GM12872 (cell line): ENCODE data around the gene OBSL1.

Experiments
- TF ChIP-seq, protein P1 (sequence below): IDR thresholded peaks from 3 replicates; pipeline ENCODE4 v1.5.1; 2011; ENCODE audit warnings: low read depth, mild to moderate bottlenecking, low read length, moderate library complexity; ENCODE audit not compliant: insufficient read depth

The OBSL1 gene

DNA sequence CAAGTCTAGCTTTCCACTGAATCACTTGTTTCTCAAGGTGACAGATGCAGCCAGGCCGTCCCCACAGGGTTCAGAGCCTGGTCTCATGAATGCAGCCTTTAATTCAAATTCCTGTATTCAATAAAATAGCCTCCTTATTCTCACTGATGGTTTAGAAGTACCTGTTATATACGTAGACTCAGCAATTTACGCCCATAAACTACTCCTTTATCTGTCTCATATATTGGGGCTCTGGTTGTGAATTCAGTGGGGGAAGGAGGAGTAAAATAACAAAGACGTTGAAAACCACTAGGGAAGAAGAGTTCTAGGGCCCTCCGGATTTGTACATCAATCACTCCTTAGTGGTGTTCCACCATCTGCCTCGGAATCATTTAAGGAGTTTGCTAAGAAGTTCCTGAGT is 1.7 kb downstream of the OBSL1 start:
- TF ChIP-seq, protein P1, sequence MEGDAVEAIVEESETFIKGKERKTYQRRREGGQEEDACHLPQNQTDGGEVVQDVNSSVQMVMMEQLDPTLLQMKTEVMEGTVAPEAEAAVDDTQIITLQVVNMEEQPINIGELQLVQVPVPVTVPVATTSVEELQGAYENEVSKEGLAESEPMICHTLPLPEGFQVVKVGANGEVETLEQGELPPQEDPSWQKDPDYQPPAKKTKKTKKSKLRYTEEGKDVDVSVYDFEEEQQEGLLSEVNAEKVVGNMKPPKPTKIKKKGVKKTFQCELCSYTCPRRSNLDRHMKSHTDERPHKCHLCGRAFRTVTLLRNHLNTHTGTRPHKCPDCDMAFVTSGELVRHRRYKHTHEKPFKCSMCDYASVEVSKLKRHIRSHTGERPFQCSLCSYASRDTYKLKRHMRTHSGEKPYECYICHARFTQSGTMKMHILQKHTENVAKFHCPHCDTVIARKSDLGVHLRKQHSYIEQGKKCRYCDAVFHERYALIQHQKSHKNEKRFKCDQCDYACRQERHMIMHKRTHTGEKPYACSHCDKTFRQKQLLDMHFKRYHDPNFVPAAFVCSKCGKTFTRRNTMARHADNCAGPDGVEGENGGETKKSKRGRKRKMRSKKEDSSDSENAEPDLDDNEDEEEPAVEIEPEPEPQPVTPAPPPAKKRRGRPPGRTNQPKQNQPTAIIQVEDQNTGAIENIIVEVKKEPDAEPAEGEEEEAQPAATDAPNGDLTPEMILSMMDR: no peak

DNA sequence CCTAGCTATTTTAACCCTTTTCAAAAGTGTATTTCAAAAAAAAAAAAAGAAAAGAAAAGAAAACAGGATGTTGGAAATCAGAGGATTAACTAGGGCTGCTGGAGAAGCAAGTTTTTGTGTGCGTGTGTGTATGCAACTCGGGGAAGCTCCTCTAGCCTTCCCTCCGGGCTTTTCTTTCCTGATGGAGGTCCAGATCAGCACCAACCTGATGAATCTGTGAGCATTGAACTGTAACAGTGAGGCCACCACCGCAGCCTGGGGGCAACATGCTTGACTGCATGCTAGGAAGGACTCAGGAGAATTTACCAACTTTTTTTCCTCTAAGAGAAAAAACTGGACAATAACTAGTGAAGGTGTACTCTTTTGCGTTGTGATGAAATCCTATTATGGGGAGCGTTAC is 2.3 kb downstream of the OBSL1 start:
- TF ChIP-seq, protein P1: no peak

DNA sequence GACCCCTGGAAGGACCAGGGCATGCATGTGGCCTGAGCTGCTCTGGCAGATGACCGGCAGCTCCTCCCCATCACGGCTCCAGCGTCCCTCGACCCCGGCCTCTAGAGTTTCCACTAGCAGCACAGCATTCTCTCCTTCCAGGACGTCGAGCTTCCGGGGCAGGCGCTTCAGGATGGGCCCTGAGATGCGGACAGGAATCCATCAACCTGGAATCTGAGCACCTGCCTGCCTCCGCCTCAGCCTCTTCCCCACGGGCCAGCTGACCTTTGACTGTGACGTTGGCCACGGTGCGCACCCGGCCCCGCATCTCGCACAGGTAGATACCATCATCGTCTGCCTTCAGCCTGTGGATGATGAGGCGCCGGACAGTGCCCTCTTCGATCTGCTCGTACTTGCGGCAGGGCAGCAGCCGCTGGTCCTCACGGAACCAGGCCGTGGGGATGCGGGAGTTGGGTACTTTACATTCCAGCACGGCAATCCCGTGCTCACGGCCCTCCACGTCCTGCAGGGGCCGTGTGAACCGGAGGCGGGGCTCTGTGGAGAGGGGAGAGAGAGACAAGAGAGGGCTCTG is 3.5 kb downstream of the OBSL1 start:
- TF ChIP-seq, protein P1: no peak

DNA sequence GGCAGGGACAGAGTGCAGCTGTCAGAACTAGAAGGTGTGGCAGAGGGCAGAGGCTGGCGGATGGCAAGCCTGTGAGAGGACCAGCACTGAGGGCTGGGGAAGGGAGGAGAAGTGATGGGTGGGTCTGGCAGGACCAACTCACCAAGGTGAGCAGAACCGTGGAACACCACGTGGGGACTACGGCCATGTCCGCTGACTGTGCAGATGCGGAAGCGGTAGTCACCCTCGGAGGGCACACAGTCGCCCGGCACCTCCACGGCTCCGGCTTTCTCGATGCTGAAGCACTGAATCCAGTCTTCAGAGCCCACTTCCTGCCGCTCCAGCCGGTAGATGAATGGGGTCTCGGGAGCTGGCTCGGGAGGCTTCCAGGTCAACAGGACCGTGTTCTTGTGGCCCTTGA is 4.2 kb downstream of the OBSL1 start:
- TF ChIP-seq, protein P1: no peak

DNA sequence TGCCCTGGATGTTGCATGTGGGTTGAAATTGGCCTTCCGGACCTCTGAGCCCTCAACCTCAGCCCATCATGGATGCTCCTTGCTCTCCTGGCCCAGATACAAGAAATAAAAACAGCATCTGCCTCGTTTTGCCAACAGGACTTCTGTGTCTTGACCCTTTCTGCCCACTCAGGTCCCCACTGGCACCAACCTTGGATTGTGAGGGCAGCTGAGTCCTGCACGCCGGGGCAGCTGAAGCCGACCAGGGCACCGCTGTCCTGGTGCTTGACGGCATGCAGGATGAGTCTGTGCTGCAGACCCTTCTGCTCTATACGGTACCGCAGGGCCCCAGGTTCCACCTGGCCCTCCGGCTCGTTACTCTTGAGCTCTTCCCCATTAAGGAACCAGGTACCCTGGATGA is 4.7 kb downstream of the OBSL1 start:
- TF ChIP-seq, protein P1: no peak

DNA sequence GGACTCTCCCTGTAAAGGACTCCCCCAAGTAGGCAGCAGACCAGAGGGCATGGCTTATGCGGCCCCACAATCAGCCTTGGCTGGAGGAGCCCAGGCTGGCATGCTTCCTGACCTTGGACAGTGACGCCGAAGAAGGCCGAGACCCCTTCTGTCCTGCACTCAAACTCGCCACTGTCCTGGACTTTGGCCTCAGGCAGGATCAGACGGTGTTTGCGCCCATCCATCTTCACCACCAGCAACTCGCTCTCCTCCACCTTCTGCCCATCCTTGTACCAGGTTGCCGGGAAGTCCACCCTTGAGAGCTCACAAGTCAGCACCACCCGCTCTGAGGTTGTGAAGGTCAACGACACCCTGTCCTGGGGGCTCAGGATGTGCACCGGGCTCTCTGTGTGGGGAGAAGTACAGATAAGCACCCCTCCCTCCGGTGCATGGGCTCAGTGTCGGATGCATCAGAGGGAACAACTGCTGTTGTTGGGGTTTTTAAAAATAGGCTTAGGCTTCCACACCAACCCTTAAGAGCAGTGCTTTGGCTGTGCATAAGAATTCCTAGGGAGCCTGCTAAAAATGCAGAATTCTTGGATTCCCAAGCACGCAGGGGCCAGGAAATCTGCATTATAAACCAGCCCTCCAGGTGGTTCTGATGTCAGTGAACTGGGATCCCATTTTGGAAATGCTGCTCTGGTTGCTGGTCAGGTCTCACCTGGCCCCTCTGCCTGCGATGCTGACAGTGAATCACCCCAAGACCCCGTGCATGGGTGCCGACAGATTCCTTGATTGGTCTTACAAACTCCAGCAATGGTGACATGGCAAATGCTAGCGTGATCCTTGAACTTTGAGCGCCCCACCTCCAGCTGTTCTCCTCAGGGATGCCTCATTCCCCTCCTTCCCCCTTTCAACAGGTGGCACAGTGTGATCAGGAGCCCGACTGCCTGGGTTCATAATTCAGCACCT is 5.9 kb downstream of the OBSL1 start:
- TF ChIP-seq, protein P1: no peak

DNA sequence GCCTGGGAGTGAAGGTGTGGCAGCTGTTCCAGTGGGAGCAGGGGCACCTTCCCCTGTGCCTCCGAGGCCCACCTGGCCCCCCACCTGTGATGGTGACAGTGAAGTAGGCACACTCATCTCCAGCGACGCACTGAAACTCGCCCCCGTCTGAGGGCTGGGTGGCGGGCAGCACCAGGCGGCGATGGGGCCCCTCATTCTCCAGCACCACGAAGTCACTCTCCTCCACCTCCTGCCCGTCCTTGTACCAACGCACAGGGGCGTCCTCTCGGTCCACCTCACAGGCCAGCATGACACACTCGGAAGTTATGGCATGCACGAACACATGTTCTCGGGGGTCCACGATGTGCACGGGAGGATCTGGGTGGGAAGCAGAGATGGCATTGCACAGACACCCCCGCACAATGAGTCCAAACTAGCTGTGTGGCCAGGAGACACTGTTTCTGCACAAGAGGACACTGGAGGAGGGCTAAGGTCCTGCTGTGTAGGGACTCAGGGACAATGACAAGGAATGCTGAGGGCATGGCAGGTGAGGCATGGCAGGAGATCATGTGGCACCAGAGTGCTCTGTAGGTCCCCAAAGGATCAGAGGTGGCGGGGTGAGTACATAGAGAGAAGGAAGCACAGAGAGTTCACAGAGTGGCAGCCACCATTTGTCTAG is 7.9 kb downstream of the OBSL1 start:
- TF ChIP-seq, protein P1: no peak
